A673 (cell line): ENCODE data around the gene STEAP3. TPM values are rescaled to one million over a fixed set of nuclear protein-coding genes. Genes with fewer than 3 reads are reported as not detected.

Source experiments
- BruUV-seq: library from RNA; stranded (reverse); fragments of 400-500 nt; replicated peaks from 2 replicates; lab custom pipeline; 2021; lab: Mats Ljungman, UMichigan
- CTCF ChIA-PET: fragments of 300-600 bp; sonication (Branson Sonifier 250); formaldehyde crosslinking; loops from one replicate; lab custom pipeline; 2022; ENCODE audit warnings: antibody characterized with exemption; lab: Charles Lee
- POLR2A ChIA-PET: fragments of 300-600 bp; sonication (Branson Sonifier 250); formaldehyde crosslinking; loops from one replicate; lab custom pipeline; 2022; ENCODE audit warnings: antibody characterized with exemption; ENCODE audit not compliant: low non-redundant PET; lab: Charles Lee
- DNase-seq: peaks from one replicate; pipeline ENCODE4 v3.0.0-alpha.2; 2015; ENCODE audit warnings: low spot score
- H3K27ac ChIP-seq: fragments of 200-600 bp; sonication (generic); 2 replicates; pipeline ENCODE4 v1.5.1; 2016; ENCODE audit warnings: mixed run types, low read depth, mild to moderate bottlenecking, mixed read lengths, antibody characterized with exemption, low read length; ENCODE audit not compliant: poor library complexity, severe bottlenecking
- H3K27me3 ChIP-seq: fragments of 200-600 bp; sonication (generic); replicated peaks from 2 replicates; pipeline ENCODE4 v1.6.1; 2017; ENCODE audit warnings: mixed run types, low read depth, mild to moderate bottlenecking, mixed read lengths, antibody characterized with exemption, low read length; ENCODE audit not compliant: insufficient read depth, poor library complexity
- H3K36me3 ChIP-seq: fragments of 200-600 bp; sonication (generic); 2 replicates; pipeline ENCODE4 v1.6.1; 2016; ENCODE audit warnings: mixed run types, mild to moderate bottlenecking, mixed read lengths, antibody characterized with exemption, low read length; ENCODE audit not compliant: insufficient read depth, poor library complexity, severe bottlenecking
- H3K4me1 ChIP-seq: fragments of 200-600 bp; sonication (generic); 2 replicates; pipeline ENCODE4 v1.6.1; 2017; ENCODE audit warnings: mixed run types, mild to moderate bottlenecking, mixed read lengths, antibody characterized with exemption, low read length; ENCODE audit not compliant: insufficient read depth, poor library complexity, severe bottlenecking
- H3K4me3 ChIP-seq: fragments of 200-600 bp; sonication (generic); 2 replicates; pipeline ENCODE4 v1.5.1; 2016; ENCODE audit warnings: low read depth, mixed run types, mild to moderate bottlenecking, mixed read lengths, low read length; ENCODE audit not compliant: poor library complexity, severe bottlenecking
- H3K9me3 ChIP-seq: fragments of 200-600 bp; sonication (generic); 2 replicates; pipeline ENCODE4 v1.6.1; 2016; ENCODE audit warnings: mixed run types, low read depth, mild to moderate bottlenecking, mixed read lengths, antibody characterized with exemption, low read length; ENCODE audit not compliant: poor library complexity, severe bottlenecking
- EZH2 ChIP-seq: fragments of 200-600 bp; sonication (generic); IDR thresholded peaks from 2 replicates; pipeline ENCODE4 v1.6.1; 2017; ENCODE audit warnings: borderline replicate concordance, low read depth, mild to moderate bottlenecking, mixed read lengths, antibody characterized with exemption, low read length; ENCODE audit not compliant: poor library complexity, severe bottlenecking
- intact Hi-C: fragments of 100-400 bp; cut with micrococcal nuclease; formaldehyde crosslinking; loops from one replicate; pipeline ENCODE4 v1.10.0; 2022; ENCODE audit not compliant: unreplicated experiment
- total RNA-seq: library from RNA; stranded (reverse); gene quantifications from 2 replicates; pipeline ENCODE4 v1.2.3, GENCODE V29; 2021
- TF ChIP-seq, protein P1 (sequence below): fragments of 300-800, 200-600 bp; sonication (generic); conservative IDR thresholded peaks from 2 replicates; pipeline ENCODE4 v1.5.1; 2017; ENCODE audit warnings: low read depth, mild to moderate bottlenecking, antibody characterized with exemption, low read length, moderate library complexity, mixed read lengths

The STEAP3 gene
- total RNA-seq, 1 experiment from 2014 or later: 20.3 TPM

DNA sequence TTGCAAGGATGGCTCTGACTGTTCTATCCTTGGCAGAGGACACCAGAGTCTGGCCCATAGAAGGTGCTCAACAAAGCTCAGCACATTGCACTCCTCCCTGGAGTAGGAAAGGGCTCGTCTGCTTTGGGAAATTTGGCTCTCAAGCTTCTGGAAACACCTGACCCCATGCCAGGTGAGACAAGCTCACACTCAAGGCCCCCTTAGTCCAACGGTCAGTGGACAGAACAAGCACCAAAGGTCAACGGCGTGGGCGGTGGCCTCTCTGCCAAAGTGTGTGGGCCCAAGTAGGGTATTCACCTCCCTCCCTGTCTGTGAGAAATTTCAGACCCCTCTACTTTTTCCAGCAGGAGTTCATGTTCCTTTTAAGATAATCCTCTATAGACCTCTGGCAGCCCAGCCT, 2.0 kb upstream of the STEAP3 start:
- intact Hi-C loops: no loop called here
- peaks cover 24% of the 10 kb centered on the region for H3K4me1 ChIP-seq
- H3K27ac ChIP-seq: no peak overlapping the region
- H3K4me3 ChIP-seq: no peak overlapping the region
- no peaks in the 10 kb centered on the region for H3K36me3 ChIP-seq
- no peaks in the 10 kb centered on the region for H3K27me3 ChIP-seq
- no TSS peak for BruUV-seq
- CTCF ChIA-PET: no interaction called here
- H3K9me3 ChIP-seq: no peaks in the 10 kb centered on the region
- no peak for DNase-seq
- POLR2A ChIA-PET: no interaction called here
- TF ChIP-seq EZH2: no peak
- TF ChIP-seq, protein P1, sequence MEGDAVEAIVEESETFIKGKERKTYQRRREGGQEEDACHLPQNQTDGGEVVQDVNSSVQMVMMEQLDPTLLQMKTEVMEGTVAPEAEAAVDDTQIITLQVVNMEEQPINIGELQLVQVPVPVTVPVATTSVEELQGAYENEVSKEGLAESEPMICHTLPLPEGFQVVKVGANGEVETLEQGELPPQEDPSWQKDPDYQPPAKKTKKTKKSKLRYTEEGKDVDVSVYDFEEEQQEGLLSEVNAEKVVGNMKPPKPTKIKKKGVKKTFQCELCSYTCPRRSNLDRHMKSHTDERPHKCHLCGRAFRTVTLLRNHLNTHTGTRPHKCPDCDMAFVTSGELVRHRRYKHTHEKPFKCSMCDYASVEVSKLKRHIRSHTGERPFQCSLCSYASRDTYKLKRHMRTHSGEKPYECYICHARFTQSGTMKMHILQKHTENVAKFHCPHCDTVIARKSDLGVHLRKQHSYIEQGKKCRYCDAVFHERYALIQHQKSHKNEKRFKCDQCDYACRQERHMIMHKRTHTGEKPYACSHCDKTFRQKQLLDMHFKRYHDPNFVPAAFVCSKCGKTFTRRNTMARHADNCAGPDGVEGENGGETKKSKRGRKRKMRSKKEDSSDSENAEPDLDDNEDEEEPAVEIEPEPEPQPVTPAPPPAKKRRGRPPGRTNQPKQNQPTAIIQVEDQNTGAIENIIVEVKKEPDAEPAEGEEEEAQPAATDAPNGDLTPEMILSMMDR: no peak

DNA sequence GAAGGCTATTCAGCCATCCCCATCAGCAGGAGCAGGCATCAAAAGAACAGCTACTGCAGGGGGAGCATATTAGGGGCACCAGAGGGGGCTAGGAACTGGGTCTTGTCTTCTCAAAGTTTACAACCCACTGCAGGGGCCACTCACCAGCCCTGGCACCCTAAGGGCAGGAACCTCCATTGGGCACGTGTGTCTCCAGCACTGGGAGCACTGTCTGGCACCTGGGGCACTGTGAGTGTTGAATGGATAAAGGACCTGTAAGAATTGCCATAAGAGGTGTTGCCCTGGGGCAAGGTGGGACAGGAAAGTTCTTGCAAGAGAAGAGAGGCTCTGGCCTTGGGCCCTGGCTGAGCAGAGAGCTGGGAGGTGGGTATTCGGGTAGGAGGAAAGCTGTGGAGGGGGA, 1.4 kb upstream of the STEAP3 start:
- H3K27me3 ChIP-seq: no peaks in the 10 kb centered on the region
- intact Hi-C loops: no loop called here
- H3K4me3 ChIP-seq: no peak overlapping the region
- no peak overlapping the region for H3K27ac ChIP-seq
- no TSS peak for BruUV-seq
- TF ChIP-seq EZH2: no peak
- TF ChIP-seq, protein P1: no peak
- DNase-seq: no peak
- H3K4me1 ChIP-seq: peaks cover 24% of the 10 kb centered on the region
- H3K36me3 ChIP-seq: no peaks in the 10 kb centered on the region
- H3K9me3 ChIP-seq: no peaks in the 10 kb centered on the region
- ChIA-PET CTCF (no interaction called here), POLR2A (no interaction called here)

DNA sequence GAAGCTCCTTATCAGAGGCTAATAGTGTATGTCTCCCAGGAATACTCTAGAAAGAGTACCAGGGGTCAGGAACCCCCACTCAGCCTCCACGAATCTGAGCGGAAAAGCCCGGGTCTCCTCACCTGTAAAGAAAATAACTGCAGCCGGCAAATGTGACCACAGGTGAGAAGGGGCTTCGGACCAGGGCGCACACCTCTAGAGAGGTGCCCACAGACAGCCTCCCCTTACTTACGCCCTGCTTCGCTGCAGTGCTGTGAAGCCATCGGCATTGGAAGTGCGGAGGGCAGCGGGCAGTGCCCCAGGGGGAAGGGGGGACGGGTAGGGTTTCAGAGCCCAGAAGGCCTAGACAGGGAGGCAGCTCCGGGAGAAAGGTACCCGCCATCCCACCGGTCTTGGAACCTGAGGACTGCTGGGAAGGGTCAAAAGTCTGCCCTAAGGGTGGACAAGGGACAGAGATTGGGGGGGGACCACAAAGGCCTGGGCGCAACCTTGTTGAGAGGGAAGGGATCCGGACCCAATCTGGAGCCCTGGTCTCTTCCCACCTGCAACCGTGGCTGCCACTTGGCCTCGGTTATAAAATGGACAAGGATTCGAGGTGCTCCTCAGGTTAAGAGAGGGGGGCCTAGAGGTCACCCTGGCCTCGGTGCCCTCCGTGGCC, 642 bp upstream of the STEAP3 start:
- no peaks in the 10 kb centered on the region for H3K36me3 ChIP-seq
- ChIA-PET POLR2A (no interaction called here), CTCF (no interaction called here)
- no peak overlapping the region for H3K27ac ChIP-seq
- peak overlapping the region; percentile 58 for H3K4me3 ChIP-seq
- intact Hi-C loops: no loop called here
- H3K27me3 ChIP-seq: no peaks in the 10 kb centered on the region
- TF ChIP-seq, protein P1: no peak
- TF ChIP-seq EZH2: no peak
- no peak for DNase-seq
- no peaks in the 10 kb centered on the region for H3K9me3 ChIP-seq
- peaks cover 24% of the 10 kb centered on the region for H3K4me1 ChIP-seq
- BruUV-seq: no TSS peak
